ENCODE data around the gene BLVRB.

GRCh38 chr19:40513345-40513678 lies 47.8 kb upstream of the BLVRB start:
- TF ChIP-seq CTCF (conservative IDR thresholded peaks at IDR 0.05): no peak
- no peak for TF ChIP-seq EZH2 (IDR thresholded peaks at IDR 0.05; ENCODE audit: low read depth)

All from PC-9 (cell line).